Measurements from ENCODE around the gene LAMA4.
A peak's percentile ranks its signal among the peaks of the same experiment; 100 is the strongest.
"Not testable (repeated sequence)": the region's sequence is repeated elsewhere in the genome, so short reads cannot be mapped to it uniquely, and the experiment has no call there.

Gene LAMA4

DNA sequence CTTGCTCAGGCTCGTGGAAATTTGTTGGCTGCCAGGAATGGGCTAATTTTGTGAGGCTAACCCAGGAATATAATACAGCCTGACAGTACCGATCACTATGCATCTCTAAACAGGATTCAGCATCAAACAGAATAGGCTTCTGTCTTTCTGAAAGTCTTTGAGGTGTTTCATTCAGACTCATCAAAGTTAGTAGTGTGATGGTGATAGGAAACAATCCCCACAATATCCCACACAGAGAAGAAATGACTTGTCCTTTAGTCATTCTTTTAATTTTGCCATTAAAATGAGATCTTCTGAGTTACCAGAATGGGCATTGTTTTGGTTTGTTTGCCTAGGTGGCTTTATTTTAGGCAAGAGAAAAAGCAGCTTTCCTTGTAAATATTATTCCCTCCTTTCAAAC is 112.7 kb downstream of the LAMA4 start:
- DNase-seq, result no peak

- DNase-seq, result no peak
Measured at GRCh38 chr6:112139052-112139451, 115.3 kb downstream of the LAMA4 start.

- no peak for DNase-seq
Measured at GRCh38 chr6:112130878-112131277, 123.5 kb downstream of the LAMA4 start.

- DNase-seq, result no peak
Measured at GRCh38 chr6:112128208-112128607, 126.2 kb downstream of the LAMA4 start.

GRCh38 chr6:112123982-112124381 is 130.4 kb downstream of the LAMA4 start:
- DNase-seq, result no peak

- DNase-seq, result no peak
Measured at GRCh38 chr6:112122756-112123155, 131.6 kb downstream of the LAMA4 start.

- no peak for DNase-seq
Measured at GRCh38 chr6:112118034-112118433, 136.3 kb downstream of the LAMA4 start.

GRCh38 chr6:112117554-112117953 is 136.8 kb downstream of the LAMA4 start:
- no peak for DNase-seq

- no peak for DNase-seq
Measured at GRCh38 chr6:112116221-112116620, 138.1 kb downstream of the LAMA4 start.

DNA sequence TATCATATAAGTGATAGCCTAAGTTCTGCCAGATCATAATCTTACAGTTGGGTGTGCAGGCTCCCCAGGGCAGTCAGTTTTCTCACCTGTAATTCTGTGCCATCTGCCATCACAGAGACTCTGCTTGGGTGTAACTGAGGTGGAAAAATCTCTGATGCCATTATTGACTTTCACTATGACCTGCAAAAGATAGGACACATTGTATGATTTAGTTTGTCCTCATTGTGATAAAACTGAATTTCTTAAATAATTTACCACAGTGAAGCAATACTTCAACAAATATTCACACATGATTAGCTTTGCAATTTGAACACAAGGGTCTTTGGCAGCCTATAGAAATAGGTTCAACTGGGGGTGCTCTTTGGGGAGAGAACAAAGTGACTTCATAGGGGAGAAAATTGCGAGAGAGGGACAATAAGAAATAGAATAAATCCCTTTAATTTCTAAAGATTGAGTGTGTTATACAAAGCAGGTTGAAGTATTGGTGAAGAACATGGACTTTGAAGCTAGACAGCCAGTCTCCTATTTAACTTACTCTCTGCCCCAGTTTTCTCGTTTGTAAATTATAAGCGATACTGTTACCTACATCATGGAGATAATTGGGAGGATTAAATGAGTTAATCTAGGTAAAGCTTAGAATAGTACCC is 139.7 kb downstream of the LAMA4 start:
- DNase-seq, result no peak

GRCh38 chr6:112113918-112114317 is 140.4 kb downstream of the LAMA4 start:
- no peak for DNase-seq

DNA sequence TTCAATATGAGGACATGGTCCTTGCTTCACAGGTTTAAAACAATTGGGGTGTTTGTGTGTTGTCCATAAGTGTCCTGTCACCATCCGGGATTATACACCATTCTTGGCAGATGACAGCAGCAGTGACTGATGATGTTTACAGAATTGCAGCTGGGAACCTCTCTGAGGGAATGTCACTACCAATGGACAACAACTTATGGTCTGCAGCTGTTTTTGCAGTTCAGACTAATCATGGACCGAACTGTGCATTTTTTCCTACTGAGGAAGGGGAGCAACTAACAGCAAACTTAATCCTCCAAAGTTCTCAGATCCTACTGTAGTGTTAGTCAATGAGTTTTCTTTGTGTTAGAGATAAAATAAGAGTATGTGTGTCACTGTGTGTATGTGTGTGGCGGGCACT is 140.9 kb downstream of the LAMA4 start:
- no peak for DNase-seq

- DNase-seq, result no peak
Measured at GRCh38 chr6:112109262-112109661, 145.1 kb downstream of the LAMA4 start.

DNA sequence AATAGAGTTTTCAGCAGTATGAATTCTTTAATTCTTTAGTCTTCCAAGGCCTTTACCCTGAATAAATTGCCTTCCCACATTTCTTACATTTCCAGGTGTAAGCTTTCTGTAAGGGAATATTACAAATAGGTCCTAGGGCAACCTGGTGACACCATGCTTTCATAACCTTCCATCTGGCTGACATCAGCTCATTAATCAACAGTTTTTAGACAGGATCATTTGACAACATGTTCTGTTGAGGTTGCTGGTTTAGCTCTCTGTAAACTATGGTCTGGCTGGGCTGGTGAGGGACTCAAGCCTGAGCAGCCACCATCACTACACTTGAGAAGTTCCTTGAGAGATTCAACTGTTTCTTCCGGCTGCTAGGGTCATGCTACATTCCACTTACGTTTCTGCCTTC is 147.8 kb downstream of the LAMA4 start:
- no peak for DNase-seq

GRCh38 chr6:112106026-112106425 is 148.3 kb downstream of the LAMA4 start:
- DNase-seq, result not testable (repeated sequence)

- DNase-seq, result no peak
Measured at GRCh38 chr6:112100561-112100960, 153.8 kb downstream of the LAMA4 start.

DNA sequence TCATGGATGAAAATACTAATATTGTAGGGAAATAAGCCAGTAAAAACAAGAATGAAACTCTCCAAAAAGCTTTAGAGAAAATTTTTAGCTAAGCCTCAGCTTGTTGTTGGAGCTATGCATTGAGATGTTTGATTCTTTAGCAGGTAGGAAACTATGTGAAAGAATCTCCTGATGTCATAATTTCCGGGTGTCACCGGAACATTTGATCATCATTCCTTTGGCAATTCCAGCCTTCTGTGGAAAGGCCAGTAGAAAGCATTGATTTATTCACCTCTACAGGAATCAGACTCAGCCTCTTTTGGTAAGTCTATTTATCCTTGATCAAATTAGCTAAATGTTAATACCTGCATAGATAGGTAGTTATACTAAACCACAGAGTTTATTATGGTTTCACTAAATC is 157.5 kb downstream of the LAMA4 start:
- DNase-seq, result no peak

GRCh38 chr6:112087916-112088315 is 166.5 kb downstream of the LAMA4 start:
- DNase-seq, result no peak

DNA sequence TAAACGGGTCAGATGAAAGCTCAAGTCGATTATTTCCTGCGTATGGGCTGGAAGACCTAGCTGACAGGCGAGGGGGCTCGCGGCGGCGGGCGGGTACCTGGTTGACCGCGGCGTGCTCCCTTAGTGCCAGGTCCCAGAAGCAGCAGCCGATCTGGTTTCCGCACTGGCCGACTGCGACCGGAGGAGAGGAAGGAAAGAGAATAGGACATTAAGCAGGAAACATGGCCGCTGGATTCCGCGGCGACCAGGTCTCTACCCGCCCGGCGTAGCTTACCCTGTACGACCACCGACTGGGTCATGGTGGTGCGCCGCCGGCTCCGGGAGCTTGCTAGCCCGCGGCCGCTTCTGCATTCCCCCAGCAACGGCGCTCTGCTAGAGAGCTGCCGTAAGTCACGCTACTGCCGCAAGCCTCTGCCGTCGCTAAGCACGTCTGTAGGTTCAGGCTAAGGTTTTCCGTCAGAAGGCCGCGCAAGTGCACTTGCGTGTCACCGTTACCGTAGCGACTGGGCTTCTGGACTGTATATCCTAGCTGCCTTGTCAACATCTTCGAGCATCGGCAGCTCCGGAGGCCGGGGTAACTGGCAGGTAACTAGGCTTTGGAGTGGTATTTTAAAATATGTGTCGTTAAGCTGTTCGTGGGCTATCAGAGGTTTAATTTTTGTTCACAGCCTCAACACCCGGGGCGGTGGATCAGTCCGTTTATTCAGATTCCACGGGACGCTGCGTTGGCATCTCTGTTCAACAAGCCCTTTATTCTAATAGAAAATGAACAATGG is 167.0 kb downstream of the LAMA4 start, which contains the start of the genes FAM229B and TUBE1:
Gene FAM229B, plus strand, starts transcription at position 456 of the 776 bp plus-strand sequence. CDS start 11,693 bp downstream, outside the sequence.
Gene TUBE1, minus strand, starts transcription at position 347 of the 776 bp plus-strand sequence. Its CDS starts 48 bp downstream, at position 299.
- DNase-seq, result peak; percentile 85

GRCh38 chr6:112086744-112087135 is 167.6 kb downstream of the LAMA4 start:
- no peak for DNase-seq

DNA sequence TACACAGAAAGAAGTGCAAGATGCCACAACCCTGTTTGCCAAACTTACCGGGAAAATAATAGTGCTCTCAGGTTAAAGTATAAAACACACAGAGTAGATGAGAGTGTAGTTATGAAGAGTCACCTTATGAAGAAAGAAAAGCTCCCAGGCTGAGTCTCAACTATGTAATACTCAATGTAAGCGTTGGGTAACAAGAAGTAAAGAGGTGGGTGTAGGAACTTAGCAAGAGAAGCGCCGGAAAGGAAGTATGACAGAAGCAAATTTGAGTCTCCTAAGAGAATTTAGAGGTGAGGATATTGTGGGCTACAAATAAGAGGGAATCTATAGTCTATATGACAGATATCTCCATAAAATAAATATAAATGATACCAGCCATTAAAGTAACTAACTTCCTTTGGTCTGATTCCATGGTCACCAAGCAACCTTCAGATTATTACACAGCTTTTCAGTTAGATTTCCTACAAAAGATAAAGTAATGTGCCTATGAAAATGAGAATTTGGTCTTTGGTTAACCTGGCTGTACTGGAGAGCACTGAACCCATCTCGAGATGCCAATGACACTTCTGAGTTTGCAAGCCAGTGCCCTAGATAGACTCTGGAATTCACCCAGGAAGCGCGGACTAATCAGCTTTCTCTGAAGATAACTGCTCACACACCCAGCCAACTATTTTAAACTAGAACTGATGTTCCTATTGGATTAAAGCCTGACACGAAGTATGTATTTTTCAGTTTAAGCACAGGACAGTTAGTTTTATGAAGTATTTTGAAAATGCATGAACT is 168.9 kb downstream of the LAMA4 start:
- no peak for DNase-seq

GRCh38 chr6:112081569-112081968 is 172.8 kb downstream of the LAMA4 start:
- no peak for DNase-seq

DNA sequence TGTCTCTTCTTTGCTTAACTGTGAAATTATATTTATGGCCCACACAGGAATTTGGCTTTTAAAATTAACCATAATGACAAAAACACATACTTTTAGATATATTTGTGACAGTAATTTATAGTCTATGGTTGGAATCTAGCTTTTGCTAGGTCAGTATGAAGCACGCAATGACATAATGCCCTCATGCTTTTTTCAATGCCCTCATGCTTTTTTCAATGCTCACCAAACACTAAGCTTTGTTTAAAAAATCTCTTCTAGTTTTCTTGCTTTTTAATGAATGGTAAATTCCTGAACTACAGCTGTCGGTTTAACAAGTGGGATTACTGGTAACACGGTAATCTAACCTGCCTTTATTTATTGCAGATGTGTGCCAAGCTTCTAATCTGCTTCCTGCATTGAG is 187.8 kb downstream of the LAMA4 start:
- no peak for DNase-seq
